ENCODE results near the gene ZNF773.
"Not testable (repeated sequence)": the region's sequence is repeated elsewhere in the genome, so short reads cannot be mapped to it uniquely, and the experiment has no call there.

The ZNF773 gene

DNA sequence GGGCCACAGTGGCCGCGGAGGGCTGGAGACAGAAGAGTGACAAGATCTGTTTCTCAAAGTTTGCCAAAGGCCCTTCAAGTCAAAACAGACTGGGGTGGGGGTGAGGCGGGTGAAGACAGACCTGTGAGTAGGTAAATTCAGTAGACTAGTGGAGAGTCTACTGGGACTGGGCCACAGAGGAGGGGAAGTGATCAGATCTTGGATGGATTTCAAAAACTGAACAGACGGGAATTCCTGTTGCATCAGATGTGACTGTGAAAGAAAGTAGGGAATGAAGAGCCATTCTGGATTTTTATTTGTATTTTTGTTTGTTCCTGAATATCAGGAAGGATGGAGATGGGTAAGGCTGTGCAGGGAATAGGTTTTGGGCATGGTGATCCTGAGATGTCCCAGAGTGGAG is 662 bp downstream of the ZNF773 start:
- H3K27ac ChIP-seq (ENCODE audit: insufficient read depth, low read length, poor library complexity, severe bottlenecking); H3K27me3 ChIP-seq (replicated peaks; ENCODE audit: control insufficient read depth, insufficient read depth, low read length, poor library complexity, severe bottlenecking); H3K4me3 ChIP-seq (ENCODE audit: insufficient read depth, low read depth, low read length, poor library complexity, severe bottlenecking); H3K9me3 ChIP-seq (ENCODE audit: control insufficient read depth, low read length); DNase-seq; H3K4me1 ChIP-seq (ENCODE audit: control insufficient read depth, insufficient read depth, low read length, poor library complexity, severe bottlenecking): not testable (repeated sequence)
- H3K36me3 ChIP-seq (ENCODE audit: control insufficient read depth, insufficient read depth, low read length) = peaks cover 21% of the 10 kb centered on the region

DNA sequence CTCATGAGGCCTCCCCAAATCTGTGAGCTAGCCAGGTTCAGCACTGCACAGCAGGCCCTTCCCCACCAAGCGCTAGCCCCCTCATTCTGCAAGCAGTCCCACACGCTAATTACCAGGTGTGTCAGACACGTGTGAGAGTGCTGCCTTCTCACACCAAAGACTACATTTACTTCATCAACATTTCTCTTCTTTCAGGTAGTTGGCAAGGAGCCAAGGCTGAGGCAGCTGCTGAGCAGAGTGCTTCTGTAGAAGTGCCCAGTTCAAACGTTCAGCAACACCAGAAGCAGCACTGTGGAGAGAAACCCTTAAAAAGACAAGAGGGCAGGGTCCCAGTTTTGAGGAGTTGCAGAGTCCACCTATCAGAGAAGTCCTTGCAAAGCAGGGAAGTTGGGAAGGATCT is 6.4 kb downstream of the ZNF773 start:
- DNase-seq = no peak
- Histone ChIP-seq H3K27me3 (replicated peaks; ENCODE audit: control insufficient read depth, insufficient read depth, low read length, poor library complexity, severe bottlenecking) (no peaks in the 10 kb centered on the region), H3K9me3 (ENCODE audit: control insufficient read depth, low read length) (peaks cover 27% of the 10 kb centered on the region), H3K4me3 (ENCODE audit: insufficient read depth, low read depth, low read length, poor library complexity, severe bottlenecking) (no peak overlapping the region), H3K27ac (ENCODE audit: insufficient read depth, low read length, poor library complexity, severe bottlenecking) (no peak overlapping the region), H3K4me1 (ENCODE audit: control insufficient read depth, insufficient read depth, low read length, poor library complexity, severe bottlenecking) (no peaks in the 10 kb centered on the region), H3K36me3 (ENCODE audit: control insufficient read depth, insufficient read depth, low read length) (peaks cover 44% of the 10 kb centered on the region)

DNA sequence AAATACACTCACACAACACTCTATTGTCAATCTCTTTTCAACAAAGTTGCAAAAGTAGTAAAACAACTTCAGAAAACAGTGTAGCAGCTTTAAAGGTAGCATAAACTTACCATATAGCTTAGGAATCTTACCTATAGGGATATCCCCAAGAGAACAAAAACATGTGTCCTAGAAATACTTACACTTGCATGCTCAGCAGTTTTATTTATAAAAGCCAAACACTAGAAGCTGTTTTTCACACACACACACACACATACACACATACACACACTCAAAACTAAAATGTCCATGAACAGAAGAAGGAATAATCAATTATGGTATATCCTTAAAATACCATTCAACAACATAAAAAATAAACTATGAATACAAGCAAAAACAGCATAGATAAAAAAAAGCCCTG is 11.7 kb downstream of the ZNF773 start:
- DNase-seq = no peak
- Histone ChIP-seq H3K36me3 (ENCODE audit: control insufficient read depth, insufficient read depth, low read length) (peaks cover 19% of the 10 kb centered on the region), H3K27me3 (replicated peaks; ENCODE audit: control insufficient read depth, insufficient read depth, low read length, poor library complexity, severe bottlenecking) (no peaks in the 10 kb centered on the region), H3K4me3 (ENCODE audit: insufficient read depth, low read depth, low read length, poor library complexity, severe bottlenecking) (no peak overlapping the region), H3K9me3 (ENCODE audit: control insufficient read depth, low read length) (peaks cover 48% of the 10 kb centered on the region), H3K4me1 (ENCODE audit: control insufficient read depth, insufficient read depth, low read length, poor library complexity, severe bottlenecking) (no peaks in the 10 kb centered on the region), H3K27ac (ENCODE audit: insufficient read depth, low read length, poor library complexity, severe bottlenecking) (no peak overlapping the region)

DNA sequence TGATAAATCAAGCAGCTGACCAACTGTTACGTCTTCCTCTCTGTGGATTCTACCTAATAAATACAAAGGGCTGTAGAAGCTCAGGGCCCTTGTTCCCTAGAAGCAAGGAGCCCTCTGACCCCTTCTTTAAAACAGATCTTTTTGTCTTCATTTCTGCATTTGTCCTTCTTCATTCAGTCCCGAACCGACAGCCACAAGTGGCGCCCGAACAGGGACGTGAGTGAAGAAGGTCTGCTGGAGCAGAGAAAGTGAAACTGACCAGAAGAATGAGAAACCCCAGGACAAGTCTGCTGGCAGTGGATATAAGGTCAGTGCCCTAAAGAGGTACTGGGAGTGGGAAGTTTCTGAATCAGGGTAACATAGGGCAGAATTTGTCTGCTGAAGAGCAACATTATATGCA is 13.1 kb downstream of the ZNF773 start:
- DNase-seq = no peak
- no peaks in the 10 kb centered on the region for H3K4me1 ChIP-seq (ENCODE audit: control insufficient read depth, insufficient read depth, low read length, poor library complexity, severe bottlenecking)
- H3K36me3 ChIP-seq (ENCODE audit: control insufficient read depth, insufficient read depth, low read length) = peaks cover 8% of the 10 kb centered on the region
- H3K9me3 ChIP-seq (ENCODE audit: control insufficient read depth, low read length) = peaks cover 39% of the 10 kb centered on the region
- H3K27me3 ChIP-seq (replicated peaks; ENCODE audit: control insufficient read depth, insufficient read depth, low read length, poor library complexity, severe bottlenecking) = no peaks in the 10 kb centered on the region
- H3K27ac ChIP-seq (ENCODE audit: insufficient read depth, low read length, poor library complexity, severe bottlenecking) = no peak overlapping the region
- H3K4me3 ChIP-seq (ENCODE audit: insufficient read depth, low read depth, low read length, poor library complexity, severe bottlenecking) = no peak overlapping the region

DNA sequence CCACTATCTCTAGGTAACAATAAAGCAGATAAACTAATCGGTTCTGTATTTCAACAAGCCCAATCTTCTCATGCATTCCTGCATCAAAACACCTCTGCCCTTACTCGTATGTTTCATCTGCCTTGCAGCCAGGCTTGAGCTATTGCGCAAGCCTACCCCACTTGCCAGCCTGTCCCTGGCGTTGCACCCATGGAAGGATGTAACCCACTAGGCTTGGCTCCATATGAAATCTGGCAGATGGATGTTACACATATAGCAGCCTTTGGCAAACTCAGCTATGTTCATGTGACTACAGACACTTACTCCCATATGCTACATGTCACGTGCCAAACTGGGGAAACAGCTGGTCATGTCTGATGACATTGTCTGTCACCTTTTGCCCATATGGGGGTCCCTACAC is 15.5 kb downstream of the ZNF773 start:
- Histone ChIP-seq H3K4me3 (ENCODE audit: insufficient read depth, low read depth, low read length, poor library complexity, severe bottlenecking) (no peak overlapping the region), H3K4me1 (ENCODE audit: control insufficient read depth, insufficient read depth, low read length, poor library complexity, severe bottlenecking) (no peaks in the 10 kb centered on the region), H3K27ac (ENCODE audit: insufficient read depth, low read length, poor library complexity, severe bottlenecking) (no peak overlapping the region), H3K27me3 (replicated peaks; ENCODE audit: control insufficient read depth, insufficient read depth, low read length, poor library complexity, severe bottlenecking) (no peaks in the 10 kb centered on the region), H3K36me3 (ENCODE audit: control insufficient read depth, insufficient read depth, low read length) (peaks cover 8% of the 10 kb centered on the region), H3K9me3 (ENCODE audit: control insufficient read depth, low read length) (peaks cover 26% of the 10 kb centered on the region)
- DNase-seq = no peak

DNA sequence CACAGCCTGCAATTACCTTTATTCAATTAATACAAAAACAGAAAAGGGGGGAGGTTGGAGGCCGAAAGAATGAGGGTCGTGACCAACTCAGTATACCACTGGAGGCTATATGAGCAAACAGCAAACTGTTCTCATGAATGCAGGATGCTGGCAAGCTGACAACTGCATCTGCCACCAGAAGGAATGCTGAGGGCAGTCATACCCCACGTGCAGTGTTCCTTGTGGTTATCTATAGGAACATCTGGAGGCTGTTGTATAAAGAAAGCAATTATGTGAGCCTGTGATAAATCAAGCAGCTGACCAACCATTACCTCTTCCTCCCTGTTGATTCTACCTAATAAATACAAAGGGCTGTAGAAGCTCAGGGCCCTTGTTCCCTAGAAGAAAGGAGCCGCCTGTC is 18.3 kb downstream of the ZNF773 start:
- not testable (repeated sequence) for H3K36me3 ChIP-seq (ENCODE audit: control insufficient read depth, insufficient read depth, low read length); DNase-seq; H3K27me3 ChIP-seq (replicated peaks; ENCODE audit: control insufficient read depth, insufficient read depth, low read length, poor library complexity, severe bottlenecking); H3K27ac ChIP-seq (ENCODE audit: insufficient read depth, low read length, poor library complexity, severe bottlenecking); H3K4me1 ChIP-seq (ENCODE audit: control insufficient read depth, insufficient read depth, low read length, poor library complexity, severe bottlenecking); H3K4me3 ChIP-seq (ENCODE audit: insufficient read depth, low read depth, low read length, poor library complexity, severe bottlenecking)
- H3K9me3 ChIP-seq (ENCODE audit: control insufficient read depth, low read length) = peaks cover 13% of the 10 kb centered on the region

DNA sequence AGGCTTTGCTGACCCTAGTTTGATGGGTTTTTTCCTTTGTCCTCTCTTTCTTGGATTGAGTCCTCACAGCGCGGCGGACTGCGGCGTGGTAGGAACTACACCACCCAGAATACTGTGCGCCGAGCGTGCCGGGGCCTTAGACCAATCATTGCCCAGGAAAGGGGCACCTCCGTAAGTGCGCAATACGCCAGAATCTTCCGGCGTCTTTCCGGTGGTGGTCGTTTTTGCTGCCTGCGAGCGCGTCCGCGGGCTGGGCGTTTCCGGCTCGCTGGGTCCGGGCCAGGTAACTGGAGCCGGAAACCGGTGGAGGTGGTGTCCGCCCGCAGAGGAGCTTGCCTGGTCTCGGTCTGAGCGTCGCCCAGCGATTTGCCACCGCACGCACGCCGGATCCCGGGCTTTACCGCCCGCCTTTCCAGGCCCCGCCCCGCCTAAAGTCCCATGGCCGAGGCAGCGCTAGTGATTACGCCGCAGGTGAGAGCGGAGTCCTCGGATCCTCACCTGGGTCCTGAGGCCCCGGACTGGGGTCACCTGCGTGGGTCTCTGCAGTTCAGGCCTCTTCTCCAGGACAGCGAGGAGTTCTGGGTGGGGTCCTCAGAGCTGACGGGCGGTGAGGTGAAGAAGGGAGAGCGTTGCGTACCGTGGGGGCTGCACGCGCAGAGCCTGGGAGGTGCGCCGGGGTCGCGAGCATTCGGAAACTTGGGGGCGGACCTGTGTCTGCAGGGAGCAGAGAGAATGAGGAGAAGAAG is 27.6 kb downstream of the ZNF773 start, which contains the start of gene ZNF549:
ZNF549 (plus strand) TSS at position 221 of the 746 bp plus-strand sequence; CDS start at position 439, 218 bp downstream.
- Histone ChIP-seq H3K4me3 (ENCODE audit: insufficient read depth, low read depth, low read length, poor library complexity, severe bottlenecking) (peak within 1 kb of the TSS; percentile 90), H3K27ac (ENCODE audit: insufficient read depth, low read length, poor library complexity, severe bottlenecking) (peak within 1 kb of the TSS; percentile 87)

DNA sequence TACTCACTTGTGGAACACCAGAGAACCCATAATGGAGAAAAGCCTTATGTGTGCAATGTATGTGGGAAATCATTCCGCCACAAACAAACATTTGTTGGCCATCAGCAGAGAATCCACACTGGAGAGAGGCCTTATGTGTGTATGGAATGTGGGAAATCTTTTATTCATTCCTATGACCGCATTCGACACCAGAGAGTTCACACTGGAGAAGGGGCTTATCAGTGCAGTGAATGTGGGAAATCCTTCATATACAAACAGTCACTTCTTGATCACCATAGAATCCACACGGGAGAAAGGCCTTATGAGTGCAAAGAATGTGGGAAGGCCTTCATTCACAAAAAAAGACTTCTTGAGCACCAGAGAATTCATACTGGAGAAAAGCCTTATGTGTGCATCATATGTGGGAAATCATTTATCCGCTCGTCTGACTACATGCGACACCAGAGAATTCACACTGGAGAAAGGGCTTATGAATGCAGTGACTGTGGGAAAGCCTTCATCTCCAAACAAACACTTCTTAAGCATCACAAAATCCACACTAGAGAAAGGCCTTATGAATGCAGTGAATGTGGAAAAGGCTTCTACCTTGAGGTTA is 38.3 kb downstream of the ZNF773 start:
- Histone ChIP-seq H3K4me3 (ENCODE audit: insufficient read depth, low read depth, low read length, poor library complexity, severe bottlenecking) (no peak overlapping the region), H3K27me3 (replicated peaks; ENCODE audit: control insufficient read depth, insufficient read depth, low read length, poor library complexity, severe bottlenecking) (no peaks in the 10 kb centered on the region), H3K4me1 (ENCODE audit: control insufficient read depth, insufficient read depth, low read length, poor library complexity, severe bottlenecking) (no peaks in the 10 kb centered on the region), H3K36me3 (ENCODE audit: control insufficient read depth, insufficient read depth, low read length) (peaks cover 77% of the 10 kb centered on the region), H3K27ac (ENCODE audit: insufficient read depth, low read length, poor library complexity, severe bottlenecking) (no peak overlapping the region), H3K9me3 (ENCODE audit: control insufficient read depth, low read length) (peaks cover 77% of the 10 kb centered on the region)
- DNase-seq = no peak

More for the DNA sequence above, 27.6 kb downstream of the ZNF773 start, which contains the start of gene ZNF549:
- Histone ChIP-seq H3K9me3 (ENCODE audit: control insufficient read depth, low read length) (peaks cover 19% of the 10 kb centered on the region), H3K27me3 (replicated peaks; ENCODE audit: control insufficient read depth, insufficient read depth, low read length, poor library complexity, severe bottlenecking) (no peaks in the 10 kb centered on the region), H3K36me3 (ENCODE audit: control insufficient read depth, insufficient read depth, low read length) (peaks cover 15% of the 10 kb centered on the region), H3K4me1 (ENCODE audit: control insufficient read depth, insufficient read depth, low read length, poor library complexity, severe bottlenecking) (peaks cover 7% of the 10 kb centered on the region)
- peak; percentile 80 to 87 (median 81) for DNase-seq

DNA sequence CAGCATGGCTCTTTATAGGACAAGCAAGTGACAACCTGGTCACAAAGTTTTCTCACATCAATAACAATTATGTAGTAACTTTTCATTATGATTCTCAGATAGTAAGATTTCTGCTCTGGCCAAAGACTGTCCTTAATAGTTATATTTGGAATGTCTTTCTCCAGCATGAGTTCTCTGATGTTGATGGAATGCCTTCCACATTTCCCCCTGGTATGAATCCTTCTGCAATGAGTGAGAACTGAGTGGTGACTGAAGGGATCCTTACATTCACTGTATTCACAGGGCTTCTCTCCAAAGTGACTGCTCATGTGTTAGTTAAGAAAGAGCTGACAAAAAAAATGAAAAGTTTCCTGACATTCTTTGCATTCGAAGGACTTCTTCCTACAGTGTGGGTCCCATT is 46.8 kb downstream of the ZNF773 start:
- no peaks in the 10 kb centered on the region for H3K4me1 ChIP-seq (ENCODE audit: control insufficient read depth, insufficient read depth, low read length, poor library complexity, severe bottlenecking)
- no peaks in the 10 kb centered on the region for H3K27me3 ChIP-seq (replicated peaks; ENCODE audit: control insufficient read depth, insufficient read depth, low read length, poor library complexity, severe bottlenecking)
- H3K27ac ChIP-seq (ENCODE audit: insufficient read depth, low read length, poor library complexity, severe bottlenecking) = no peak overlapping the region
- no peak overlapping the region for H3K4me3 ChIP-seq (ENCODE audit: insufficient read depth, low read depth, low read length, poor library complexity, severe bottlenecking)
- no peak for DNase-seq
- H3K36me3 ChIP-seq (ENCODE audit: control insufficient read depth, insufficient read depth, low read length) = peaks cover 75% of the 10 kb centered on the region
- H3K9me3 ChIP-seq (ENCODE audit: control insufficient read depth, low read length) = peaks cover 54% of the 10 kb centered on the region

DNA sequence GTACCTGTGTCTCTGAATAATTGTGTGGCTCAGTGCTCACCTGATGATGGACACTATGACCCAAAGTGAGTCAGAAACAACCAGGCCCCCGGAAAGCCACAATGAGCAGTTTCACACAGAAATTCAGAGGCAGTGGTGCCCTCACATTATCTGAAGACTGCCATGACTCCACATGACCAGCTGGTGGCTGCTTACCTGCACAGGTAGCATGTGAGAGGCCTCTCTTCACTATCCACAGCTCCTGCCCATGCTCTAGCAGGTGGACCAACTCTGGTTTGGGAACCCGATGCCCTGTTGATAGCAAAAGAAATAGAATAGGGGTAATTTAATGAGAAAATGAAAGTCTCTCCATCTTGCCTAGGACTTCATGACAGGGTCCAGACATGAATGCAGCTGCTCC is 52.7 kb downstream of the ZNF773 start:
- peaks cover 87% of the 10 kb centered on the region for H3K36me3 ChIP-seq (ENCODE audit: control insufficient read depth, insufficient read depth, low read length)
- no peaks in the 10 kb centered on the region for H3K4me1 ChIP-seq (ENCODE audit: control insufficient read depth, insufficient read depth, low read length, poor library complexity, severe bottlenecking)
- DNase-seq = no peak
- H3K4me3 ChIP-seq (ENCODE audit: insufficient read depth, low read depth, low read length, poor library complexity, severe bottlenecking) = no peak overlapping the region
- no peaks in the 10 kb centered on the region for H3K27me3 ChIP-seq (replicated peaks; ENCODE audit: control insufficient read depth, insufficient read depth, low read length, poor library complexity, severe bottlenecking)
- peaks cover 32% of the 10 kb centered on the region for H3K9me3 ChIP-seq (ENCODE audit: control insufficient read depth, low read length)
- no peak overlapping the region for H3K27ac ChIP-seq (ENCODE audit: insufficient read depth, low read length, poor library complexity, severe bottlenecking)
